Stimulated activated CD8-positive, alpha-beta memory T cell treated with anti-CD3 and anti-CD28 coated beads, Interleukin-4, amount 100 ng/mL, for 4 hours (primary cell): ENCODE results near the gene TREH.
A peak's percentile ranks its signal among the peaks of the same experiment; 100 is the strongest.
"Not testable (repeated sequence)": the region's sequence is repeated elsewhere in the genome, so short reads cannot be mapped to it uniquely, and the experiment has no call there.

Experiments
- DNase-seq, 2 donors: peaks; one replicate each; pipeline ENCODE4 v3.0.0-alpha.2; 2020; ENCODE audit warnings: low read depth in 2 of 2, low spot score in 1 of 2

The TREH gene

DNA sequence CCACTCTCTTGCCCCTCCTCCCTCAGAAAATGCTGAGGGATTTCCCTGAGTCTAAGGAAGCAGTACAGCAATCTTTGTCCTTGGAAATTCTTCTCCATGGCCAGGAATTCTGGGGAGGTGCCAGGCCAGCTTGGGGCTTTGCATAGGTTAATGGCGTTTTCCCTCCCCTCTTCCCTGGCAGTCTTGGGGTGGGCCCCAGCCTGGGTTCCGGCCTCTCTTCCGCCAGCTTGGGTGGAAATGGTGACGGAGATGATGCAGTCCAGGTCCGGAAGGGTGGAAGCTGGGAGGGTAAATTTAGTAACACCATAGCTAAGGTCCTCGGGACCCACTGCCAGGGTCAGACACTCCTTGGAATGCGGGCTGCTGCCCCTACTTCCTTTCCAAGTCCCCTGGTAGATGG is 67.1 kb downstream of the TREH start:
- DNase-seq: no peak

DNA sequence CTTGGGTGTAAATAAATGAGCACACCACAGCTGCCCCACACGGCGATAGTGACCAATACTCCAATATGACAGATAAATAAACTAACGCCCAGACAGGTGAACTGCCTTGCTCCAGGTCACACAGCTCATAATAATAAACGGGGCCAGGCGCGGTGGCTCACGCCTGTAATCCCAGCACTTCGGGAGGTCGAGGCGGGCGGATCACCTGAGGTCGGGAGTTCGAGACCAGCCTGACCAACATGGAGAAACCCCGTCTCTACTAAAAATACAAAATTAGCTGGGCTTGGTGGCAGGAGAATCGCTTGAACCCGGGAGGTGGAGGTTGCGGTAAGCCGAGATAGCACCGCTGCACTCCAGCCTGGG is 68.0 kb downstream of the TREH start:
- DNase-seq: not testable (repeated sequence)

GRCh38 chr11:118610773-118611432 is 68.5 kb downstream of the TREH start:
- peak; percentile 68 to 69 for DNase-seq

DNA sequence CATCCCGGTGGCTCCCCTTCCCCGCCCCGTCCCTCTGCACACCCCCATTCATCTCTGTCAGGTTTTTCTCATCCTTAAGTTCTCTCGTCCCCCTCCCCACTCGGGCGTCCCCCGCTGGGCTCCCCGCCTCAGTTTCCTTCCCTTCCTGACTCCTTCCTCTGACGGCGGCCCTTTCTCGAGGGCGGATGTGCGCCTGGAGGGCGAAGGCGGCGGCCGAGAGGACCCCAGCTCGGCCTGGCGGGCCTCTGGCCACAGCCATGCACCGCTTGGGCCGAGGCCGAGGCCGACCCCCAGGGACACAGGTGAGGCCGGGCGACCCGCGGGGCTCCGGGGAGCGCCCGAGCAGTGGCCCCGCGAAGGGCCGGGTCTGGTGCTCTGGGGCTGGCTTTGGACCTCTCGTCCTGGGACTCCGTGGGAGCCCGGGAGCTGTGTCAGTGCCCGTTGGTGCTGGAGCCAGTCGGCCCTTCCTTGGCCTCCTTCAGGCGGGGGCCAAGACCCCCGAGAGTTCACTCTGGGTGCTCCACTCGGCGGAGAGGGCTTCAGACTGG is 69.2 kb downstream of the TREH start:
- DNase-seq: no peak

DNA sequence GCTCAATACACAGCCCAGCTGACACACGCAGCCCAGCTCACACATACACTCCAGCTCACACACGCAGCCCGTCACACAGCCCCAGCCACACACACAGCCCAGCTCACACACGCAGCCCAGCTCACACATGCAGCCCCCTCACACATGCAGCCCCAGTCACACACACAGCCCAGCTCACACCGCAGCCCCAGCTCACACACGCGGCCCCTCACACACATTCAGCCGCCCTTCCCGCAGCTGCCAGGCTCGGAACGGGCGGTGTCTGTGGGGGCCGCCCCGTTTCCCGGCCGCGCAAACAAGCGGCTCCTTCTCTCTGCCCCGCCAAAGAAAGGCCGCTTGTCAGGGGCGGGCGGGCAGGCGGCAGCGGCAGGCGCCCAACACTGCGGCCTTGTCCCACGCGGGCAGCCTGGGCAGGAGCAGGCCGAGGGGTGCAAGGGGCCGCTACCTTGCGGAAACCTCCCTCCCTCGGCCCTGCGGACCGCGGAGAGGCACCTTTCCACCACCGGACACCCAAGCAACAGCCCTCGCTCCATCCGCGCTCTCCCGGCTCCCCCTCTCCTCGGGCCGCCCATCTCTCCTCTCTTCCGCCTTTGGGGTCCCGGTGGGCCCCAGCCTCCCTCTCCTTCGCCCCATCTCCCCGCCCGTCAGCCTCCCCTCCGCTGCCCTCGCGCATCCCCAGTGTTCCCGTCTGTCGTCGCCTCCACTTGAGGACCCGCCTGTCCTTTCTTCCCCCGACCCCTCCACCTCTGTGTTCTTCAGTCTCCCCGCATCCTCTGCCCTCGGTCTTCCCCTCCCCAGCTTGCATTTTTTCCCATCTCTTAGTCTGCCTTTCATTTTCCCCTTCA is 69.8 kb downstream of the TREH start:
- no peak for DNase-seq

DNA sequence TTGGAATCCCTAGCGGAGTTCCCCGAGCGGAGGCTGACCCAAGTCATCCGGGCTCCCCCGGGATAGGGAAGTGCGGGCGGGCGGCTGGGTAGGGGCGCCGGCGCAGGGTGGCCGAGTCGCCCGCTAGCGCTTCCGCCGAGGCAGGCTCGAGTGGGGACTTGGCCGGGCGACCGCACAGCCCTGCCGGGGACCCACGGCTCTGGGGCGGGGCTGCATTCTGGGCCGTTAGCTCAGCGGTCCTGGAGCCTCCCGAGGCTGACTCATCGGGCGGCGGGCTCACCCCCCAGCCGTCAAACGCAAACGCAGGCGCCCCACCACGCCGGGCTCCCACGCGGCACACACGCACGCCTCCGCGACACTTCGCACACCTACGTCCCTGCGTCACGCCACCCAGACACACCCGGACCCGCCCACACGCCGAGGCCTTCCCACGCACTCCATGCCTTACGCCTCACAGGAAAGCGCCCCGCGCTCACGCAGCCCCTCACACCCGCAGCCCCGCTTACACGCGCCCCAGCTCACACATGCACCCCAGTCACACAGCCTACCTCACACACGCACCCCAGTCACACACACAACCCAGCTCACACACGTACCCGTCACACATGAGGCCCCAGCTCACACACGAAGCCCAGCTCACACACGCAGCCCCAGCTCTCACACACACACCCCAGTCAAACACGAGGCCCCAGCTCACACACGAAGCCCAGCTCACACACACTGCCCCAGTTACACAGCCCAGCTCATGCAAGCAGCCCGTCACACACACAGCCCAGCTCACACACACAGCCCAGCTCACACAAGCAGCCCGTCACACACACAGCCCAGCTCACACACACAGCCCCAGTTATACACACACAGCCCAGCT is 70.9 kb downstream of the TREH start:
- peak; percentile 74 to 86 for DNase-seq

GRCh38 chr11:118607401-118608359 is 71.8 kb downstream of the TREH start, which contains the start of gene PHLDB1:
Gene PHLDB1 (plus strand): TSS chr11:118607615. CDS start chr11:118613837, 6,222 bp downstream.
- DNase-seq: no peak
